ENCODE measurements around the gene FAM20C.
"Not testable (repeated sequence)": the region's sequence is repeated elsewhere in the genome, so short reads cannot be mapped to it uniquely, and the experiment has no call there.

DNA sequence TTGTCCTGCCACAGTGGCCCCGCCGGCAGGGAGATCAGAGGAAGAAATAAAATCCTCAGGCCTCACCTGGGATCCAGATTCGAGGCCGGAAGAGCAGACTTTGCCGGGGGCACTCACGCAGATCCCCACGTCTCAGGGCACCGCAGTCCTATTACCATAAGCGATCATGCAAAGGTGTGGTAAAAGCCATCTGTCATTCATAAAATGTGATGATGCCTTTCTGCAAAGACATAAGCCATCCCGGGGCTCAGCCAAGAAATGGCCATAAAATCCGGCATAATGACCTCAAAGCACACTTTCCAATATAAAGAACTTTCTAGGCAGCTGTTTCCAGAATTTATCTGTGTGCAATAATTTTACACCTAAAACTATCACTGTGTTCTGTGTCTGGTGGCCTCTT lies 9.9 kb upstream of the FAM20C start:
- TF ChIP-seq, protein P1, sequence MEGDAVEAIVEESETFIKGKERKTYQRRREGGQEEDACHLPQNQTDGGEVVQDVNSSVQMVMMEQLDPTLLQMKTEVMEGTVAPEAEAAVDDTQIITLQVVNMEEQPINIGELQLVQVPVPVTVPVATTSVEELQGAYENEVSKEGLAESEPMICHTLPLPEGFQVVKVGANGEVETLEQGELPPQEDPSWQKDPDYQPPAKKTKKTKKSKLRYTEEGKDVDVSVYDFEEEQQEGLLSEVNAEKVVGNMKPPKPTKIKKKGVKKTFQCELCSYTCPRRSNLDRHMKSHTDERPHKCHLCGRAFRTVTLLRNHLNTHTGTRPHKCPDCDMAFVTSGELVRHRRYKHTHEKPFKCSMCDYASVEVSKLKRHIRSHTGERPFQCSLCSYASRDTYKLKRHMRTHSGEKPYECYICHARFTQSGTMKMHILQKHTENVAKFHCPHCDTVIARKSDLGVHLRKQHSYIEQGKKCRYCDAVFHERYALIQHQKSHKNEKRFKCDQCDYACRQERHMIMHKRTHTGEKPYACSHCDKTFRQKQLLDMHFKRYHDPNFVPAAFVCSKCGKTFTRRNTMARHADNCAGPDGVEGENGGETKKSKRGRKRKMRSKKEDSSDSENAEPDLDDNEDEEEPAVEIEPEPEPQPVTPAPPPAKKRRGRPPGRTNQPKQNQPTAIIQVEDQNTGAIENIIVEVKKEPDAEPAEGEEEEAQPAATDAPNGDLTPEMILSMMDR (IDR thresholded peaks at IDR 0.05): not testable (repeated sequence)
- TF ChIP-seq POLR2AphosphoS5, POLR2A, EP300 (IDR thresholded peaks at IDR 0.05): not testable (repeated sequence)

Data from upper lobe of left lung (tissue), 4 donors.